Keratinocyte (primary cell): ENCODE measurements around the gene FADS3. TPM values are rescaled to one million over a fixed set of nuclear protein-coding genes. Genes with fewer than 3 reads are reported as not detected.

ENCODE experiments used
- DNase-seq: peaks from one replicate; pipeline ENCODE4 v3.0.0-alpha.2; 2011; ENCODE audit warnings: low read depth, missing footprints, low spot score
- FAIRE-seq: peaks from 2 replicates; lab custom pipeline; 2011; peaks lifted over from hg19 to GRCh38; lab: Jason Lieb, UNC
- H2AFZ ChIP-seq: 2 replicates; pipeline ENCODE4 v1.6.0; 2012; ENCODE audit warnings: low read length, control low read depth, inconsistent platforms; ENCODE audit not compliant: control insufficient read depth
- H3K27ac ChIP-seq: 2 replicates; pipeline ENCODE4 v1.5.1; 2011; ENCODE audit warnings: low read length; ENCODE audit not compliant: control insufficient read depth, insufficient read depth
- H3K27me3 ChIP-seq: 3 replicates; pipeline ENCODE4 v1.6.0; 2011; ENCODE audit warnings: low read length; ENCODE audit not compliant: control insufficient read depth, insufficient read depth; ENCODE audit errors: extremely low read depth
- H3K36me3 ChIP-seq, 2 experiments: 2 replicates in 1 of 2; 3 replicates in 1 of 2; pipeline ENCODE4 v1.5.1; 2011; ENCODE audit warnings: low read length in 2 of 2, mild to moderate bottlenecking in 1 of 2; ENCODE audit not compliant: control insufficient read depth in 2 of 2, insufficient read depth in 2 of 2; ENCODE audit errors: extremely low read depth in 1 of 2
- H3K4me1 ChIP-seq: 3 replicates; pipeline ENCODE4 v1.5.1; 2011; ENCODE audit warnings: low read length; ENCODE audit not compliant: control insufficient read depth, insufficient read depth; ENCODE audit errors: extremely low read depth
- H3K4me2 ChIP-seq: 3 replicates; pipeline ENCODE4 v1.6.0; 2011; ENCODE audit warnings: low read depth, low read length; ENCODE audit not compliant: control insufficient read depth, insufficient read depth; ENCODE audit errors: extremely low read depth
- H3K4me3 ChIP-seq, 3 experiments: fragments of 200-600 bp in 1 of 3; sonication (generic) in 1 of 3; 2 replicates in 2 of 3; 3 replicates in 1 of 3; pipeline ENCODE4 v1.5.1; 2011 to 2016; ENCODE audit warnings: low read length in 3 of 3, mild to moderate bottlenecking in 3 of 3, control low read depth in 2 of 3, inconsistent platforms in 1 of 3, low read depth in 1 of 3, mixed read lengths in 1 of 3, mixed run types in 1 of 3, moderate library complexity in 1 of 3; ENCODE audit not compliant: control insufficient read depth in 2 of 3, insufficient read depth in 2 of 3; ENCODE audit errors: extremely low read depth in 1 of 3
- H3K79me2 ChIP-seq: 2 replicates; pipeline ENCODE4 v1.6.0; 2012; ENCODE audit warnings: low read length; ENCODE audit not compliant: control insufficient read depth, insufficient read depth
- H3K9ac ChIP-seq: 3 replicates; pipeline ENCODE4 v1.6.0; 2011; ENCODE audit warnings: low read length; ENCODE audit not compliant: control insufficient read depth, insufficient read depth; ENCODE audit errors: extremely low read depth
- H3K9me1 ChIP-seq: 3 replicates; pipeline ENCODE4 v1.6.0; 2011; ENCODE audit warnings: low read length; ENCODE audit not compliant: control insufficient read depth, insufficient read depth; ENCODE audit errors: extremely low read depth
- H3K9me3 ChIP-seq: 2 replicates; pipeline ENCODE4 v1.5.1; 2012; ENCODE audit warnings: low read depth, low read length; ENCODE audit not compliant: control insufficient read depth
- H4K20me1 ChIP-seq: 3 replicates; pipeline ENCODE4 v1.6.0; 2011; ENCODE audit warnings: low read length; ENCODE audit not compliant: control insufficient read depth, insufficient read depth; ENCODE audit errors: extremely low read depth
- EZH2 ChIP-seq: IDR thresholded peaks from one replicate; pipeline ENCODE4 v1.6.1; 2012; ENCODE audit warnings: inconsistent platforms, mild to moderate bottlenecking, low read length, moderate library complexity
- dilution Hi-C: fragments of 300-500 bp; cut with MboI; formaldehyde crosslinking; loops from one replicate; pipeline ENCODE4 v1.7.0; 2020; ENCODE audit warnings: low sequenced_read_pairs; ENCODE audit not compliant: extremely low pct_ligation_motif_present
- polyA plus RNA-seq, 5 experiments: library from polyadenylated mRNA; depleted of rRNA in 3 of 5; stranded (reverse) in 3 of 5; stranded (forward) in 1 of 5; unstranded in 1 of 5; fragments of >200 nt; gene quantifications; 1 replicate in 1 of 5; 2 replicates in 3 of 5; 3 replicates in 1 of 5; pipeline versions ENCODE4 v1.2.1 to v1.2.3, GENCODE V29; 2011 to 2012; ENCODE audit warnings: missing spikeins in 2 of 5, low read depth in 1 of 5, low replicate concordance in 1 of 5
- TF ChIP-seq, protein P1 (sequence below), 3 experiments: IDR thresholded peaks in 1 of 3; conservative IDR thresholded peaks in 1 of 3; optimal IDR thresholded peaks in 1 of 3; 2 replicates in 2 of 3; 3 replicates in 1 of 3; pipeline versions ENCODE3 to v1.5.1; 2011; ENCODE audit warnings: low read length in 3 of 3, mild to moderate bottlenecking in 3 of 3, moderate library complexity in 2 of 3, control low read depth in 1 of 3, inconsistent platforms in 1 of 3; ENCODE audit not compliant: insufficient read depth in 2 of 3; ENCODE audit errors: extremely low read depth in 1 of 3

Gene FADS3
- polyA plus RNA-seq, 1 donor (not counting 4 experiments of a cell fraction or from before 2014, with no cell fraction given): 33.9 TPM

- DNase-seq (no peak), FAIRE-seq (no peak)
- Histone ChIP-seq H3K79me2 (no peaks in the 10 kb centered on the region), H4K20me1 (no peaks in the 10 kb centered on the region), H3K27me3 (peaks cover 36% of the 10 kb centered on the region), H3K27ac (no peak overlapping the region), H2AFZ (no peak overlapping the region), H3K4me1 (no peaks in the 10 kb centered on the region), H3K9ac (no peak overlapping the region), H3K4me3 (no peak overlapping the region), H3K4me2 (no peak overlapping the region), H3K9me1 (no peaks in the 10 kb centered on the region), H3K9me3 (no peaks in the 10 kb centered on the region), H3K36me3 (no peaks in the 10 kb centered on the region)
- TF ChIP-seq, protein P1, sequence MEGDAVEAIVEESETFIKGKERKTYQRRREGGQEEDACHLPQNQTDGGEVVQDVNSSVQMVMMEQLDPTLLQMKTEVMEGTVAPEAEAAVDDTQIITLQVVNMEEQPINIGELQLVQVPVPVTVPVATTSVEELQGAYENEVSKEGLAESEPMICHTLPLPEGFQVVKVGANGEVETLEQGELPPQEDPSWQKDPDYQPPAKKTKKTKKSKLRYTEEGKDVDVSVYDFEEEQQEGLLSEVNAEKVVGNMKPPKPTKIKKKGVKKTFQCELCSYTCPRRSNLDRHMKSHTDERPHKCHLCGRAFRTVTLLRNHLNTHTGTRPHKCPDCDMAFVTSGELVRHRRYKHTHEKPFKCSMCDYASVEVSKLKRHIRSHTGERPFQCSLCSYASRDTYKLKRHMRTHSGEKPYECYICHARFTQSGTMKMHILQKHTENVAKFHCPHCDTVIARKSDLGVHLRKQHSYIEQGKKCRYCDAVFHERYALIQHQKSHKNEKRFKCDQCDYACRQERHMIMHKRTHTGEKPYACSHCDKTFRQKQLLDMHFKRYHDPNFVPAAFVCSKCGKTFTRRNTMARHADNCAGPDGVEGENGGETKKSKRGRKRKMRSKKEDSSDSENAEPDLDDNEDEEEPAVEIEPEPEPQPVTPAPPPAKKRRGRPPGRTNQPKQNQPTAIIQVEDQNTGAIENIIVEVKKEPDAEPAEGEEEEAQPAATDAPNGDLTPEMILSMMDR (optimal IDR thresholded peaks at IDR 0.05 in 1 of 3, IDR thresholded peaks at IDR 0.05 in 1 of 3, conservative IDR thresholded peaks at IDR 0.05 in 1 of 3; ENCODE audit: extremely low read depth in 1 of 3, insufficient read depth in 2 of 3, low read length in 3 of 3): no peak
- TF ChIP-seq EZH2: no peak
- dilution Hi-C loops: loop anchor here (25.0 kb wide), 1 partner anchor 163 kb away; no protein-coding TSS in a partner anchor
Measured at GRCh38 chr11:61924064-61924455, 32.7 kb upstream of the FADS3 start.

DNA sequence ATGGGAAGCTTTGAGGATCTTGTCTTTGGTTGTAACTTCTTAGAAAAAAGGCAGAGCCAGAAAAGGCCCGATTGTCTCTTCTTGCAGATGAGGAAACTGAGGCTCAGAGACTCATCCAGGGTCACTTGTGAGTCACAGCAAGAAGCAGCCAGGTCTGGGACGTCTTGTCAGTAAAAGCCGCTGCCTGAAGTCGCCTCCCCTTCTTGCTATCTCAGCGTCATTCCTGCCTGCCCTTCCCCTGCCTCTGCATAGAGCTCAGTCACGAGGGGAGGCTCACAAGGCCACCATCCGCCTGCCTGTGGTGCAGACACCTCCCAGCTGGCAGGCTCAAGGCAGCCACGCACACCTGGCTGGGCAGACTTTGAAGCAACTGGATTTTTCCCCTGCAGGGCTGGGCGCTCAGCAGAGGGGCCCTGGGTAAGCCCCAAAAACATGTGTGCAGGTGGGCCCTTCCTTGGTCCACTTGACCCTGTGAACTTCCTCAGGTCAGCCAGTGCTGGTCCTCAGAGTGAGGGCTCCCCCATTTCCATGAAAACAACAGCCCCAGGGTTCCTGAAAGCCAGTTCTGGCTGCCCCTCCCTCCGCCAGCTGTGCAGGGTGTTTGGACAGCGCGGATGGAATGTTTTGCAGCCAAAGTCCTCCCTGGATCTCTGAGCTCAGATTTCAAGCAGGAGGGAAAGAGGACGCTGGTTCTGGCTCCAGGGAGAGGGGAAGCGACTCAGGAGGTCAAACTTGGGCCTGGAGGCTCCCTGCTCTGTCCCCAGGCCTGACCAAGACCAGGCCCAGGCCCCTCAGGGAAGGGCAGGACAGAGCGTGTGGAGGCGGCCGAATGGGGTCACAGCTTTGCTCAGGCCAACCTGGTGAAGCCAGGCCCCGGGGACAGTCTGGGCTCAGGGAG is 32.1 kb upstream of the FADS3 start:
- no peak for DNase-seq
- dilution Hi-C loops: loop anchor here (25.0 kb wide), 1 partner anchor 164 kb away; no protein-coding TSS in a partner anchor
- no peaks in the 10 kb centered on the region for H3K4me1 ChIP-seq
- no peaks in the 10 kb centered on the region for H3K36me3 ChIP-seq
- TF ChIP-seq EZH2: no peak
- TF ChIP-seq, protein P1 (optimal IDR thresholded peaks at IDR 0.05 in 1 of 3, IDR thresholded peaks at IDR 0.05 in 1 of 3, conservative IDR thresholded peaks at IDR 0.05 in 1 of 3; ENCODE audit: extremely low read depth in 1 of 3, insufficient read depth in 2 of 3, low read length in 3 of 3): no peak
- no peaks in the 10 kb centered on the region for H4K20me1 ChIP-seq
- no peak overlapping the region for H2AFZ ChIP-seq
- no peak overlapping the region for H3K27ac ChIP-seq
- no peak overlapping the region for H3K9ac ChIP-seq
- H3K79me2 ChIP-seq: no peaks in the 10 kb centered on the region
- no peak overlapping the region for H3K4me2 ChIP-seq
- no peaks in the 10 kb centered on the region for H3K9me3 ChIP-seq
- no peak overlapping the region for H3K4me3 ChIP-seq
- H3K9me1 ChIP-seq: no peaks in the 10 kb centered on the region
- peaks cover 43% of the 10 kb centered on the region for H3K27me3 ChIP-seq
- FAIRE-seq: no peak
